GM19035 (cell line): Measurements from ENCODE around the gene CXCR3.
"Not testable (repeated sequence)": the region's sequence is repeated elsewhere in the genome, so short reads cannot be mapped to it uniquely, and the experiment has no call there.

ENCODE experiments used
- ATAC-seq: cut with Tn5 transposase; IDR thresholded peaks from one replicate; pipeline ENCODE4 v1.9.1; 2021; ENCODE audit not compliant: unreplicated experiment

The CXCR3 gene

DNA sequence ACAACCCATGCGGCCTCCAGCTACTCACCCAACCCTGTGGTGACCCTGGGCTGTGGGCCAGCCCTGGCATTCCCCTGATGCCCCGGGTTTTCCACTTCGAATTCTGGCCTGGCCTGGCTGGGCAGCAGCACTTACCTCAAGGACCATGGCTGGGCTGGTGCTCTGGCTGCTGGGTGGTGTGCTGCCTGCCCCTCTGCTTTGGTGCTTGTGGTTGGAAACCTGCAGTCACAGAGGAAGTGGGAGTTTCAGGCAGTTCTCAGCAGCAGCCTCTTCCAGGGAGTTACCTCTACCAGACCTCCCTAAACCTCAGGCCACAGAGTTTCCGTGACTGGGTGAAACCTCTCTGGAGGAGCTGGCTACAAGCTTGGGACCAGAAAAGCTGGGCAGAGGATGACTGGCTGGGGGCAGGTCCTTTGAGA is at the start of gene CXCR3:
Gene CXCR3, minus strand, starts transcription at position 209 of the 419 bp plus-strand sequence. Its CDS starts 62 bp downstream, at position 147.
- ATAC-seq: peak; percentile 40

- ATAC-seq: no peak
Observed at GRCh38 chrX:71667328-71668247, 49.3 kb upstream of the CXCR3 start, which contains the start of gene LOC101059915. LOC101059915 (plus strand) TSS chrX:71667546.

DNA sequence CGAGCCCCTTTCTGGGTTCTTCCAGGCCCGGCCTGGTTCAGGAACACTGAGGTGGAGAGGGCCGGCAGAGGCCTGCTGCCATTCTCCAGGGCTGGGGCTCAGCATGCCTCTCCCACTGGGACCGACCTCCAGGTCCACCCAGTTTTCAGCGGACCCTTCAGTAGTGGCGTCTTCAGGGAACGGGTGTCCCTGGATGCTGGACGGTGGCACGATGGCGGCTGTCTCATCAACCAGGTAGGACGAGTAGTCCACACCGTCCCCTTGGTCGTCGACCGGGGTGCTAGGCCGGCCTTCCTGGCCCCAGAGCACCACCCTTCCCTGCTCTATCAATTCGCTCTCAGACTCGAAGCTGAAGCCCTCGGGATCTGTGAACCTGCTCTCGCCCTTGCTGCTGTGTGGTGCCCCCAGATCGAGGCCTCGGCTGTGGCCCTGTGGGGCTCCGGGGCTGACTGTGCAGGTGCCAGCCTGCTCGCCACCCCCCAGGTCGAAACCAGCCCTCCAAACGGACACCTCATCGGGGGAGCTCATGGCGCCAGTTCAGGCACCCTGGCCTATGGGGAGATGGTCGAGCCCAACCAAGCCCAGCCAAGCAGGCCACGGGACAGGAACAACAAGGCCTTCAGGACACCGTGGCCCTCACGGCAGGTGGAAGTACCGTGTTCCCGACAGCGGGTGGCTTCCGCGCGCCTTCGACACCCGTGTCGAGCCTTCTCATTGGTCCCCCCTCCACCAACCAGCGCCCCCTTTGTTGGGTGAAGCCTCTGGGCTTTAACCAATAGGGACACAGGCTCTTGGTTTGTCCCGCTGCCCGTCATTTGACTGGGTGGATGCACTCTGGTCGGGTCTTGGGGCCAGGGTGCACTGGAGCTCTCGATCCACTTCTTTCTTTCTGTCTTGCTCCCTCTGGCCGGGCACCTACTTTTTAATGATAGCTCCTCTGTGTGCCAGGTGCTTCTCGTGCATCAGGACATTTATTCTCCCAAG is 48.2 kb upstream of the CXCR3 start:
- no peak for ATAC-seq

- ATAC-seq: no peak
Observed at GRCh38 chrX:71665747-71666146, 47.4 kb upstream of the CXCR3 start.

DNA sequence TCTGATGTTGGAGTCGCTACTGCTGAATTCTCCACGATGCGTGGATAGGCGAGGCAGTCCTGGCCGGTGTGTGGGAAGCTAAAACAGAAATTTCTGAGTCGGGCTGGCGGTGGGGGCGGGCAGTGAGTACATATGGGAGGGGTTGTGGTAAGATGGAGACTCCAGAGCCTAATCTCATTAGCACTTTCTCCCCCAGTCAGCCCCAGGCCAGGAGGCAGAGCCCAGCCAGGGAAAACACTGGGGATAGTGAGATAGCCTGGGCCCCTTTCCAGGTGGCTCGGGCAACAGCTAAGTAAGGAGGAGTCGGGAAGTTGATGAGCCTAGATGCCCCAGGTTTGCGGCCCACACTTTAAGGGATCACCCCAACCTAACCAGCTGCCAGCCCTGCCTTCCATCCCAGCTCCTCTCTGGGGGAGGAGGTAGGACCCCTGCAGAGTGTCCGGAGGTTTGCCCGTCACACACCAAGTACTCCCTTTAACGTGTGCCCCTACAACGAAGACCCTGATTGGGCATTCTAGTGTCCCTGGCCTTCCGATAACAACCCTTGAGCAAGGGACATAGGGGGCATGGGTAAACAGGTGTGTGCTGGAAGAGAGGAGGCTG is 46.7 kb upstream of the CXCR3 start:
- ATAC-seq: no peak

- not testable (repeated sequence) for ATAC-seq
Observed at GRCh38 chrX:71664202-71664601, 45.9 kb upstream of the CXCR3 start.

GRCh38 chrX:71663238-71663637 is 44.9 kb upstream of the CXCR3 start:
- not testable (repeated sequence) for ATAC-seq

- ATAC-seq: not testable (repeated sequence)
Observed at GRCh38 chrX:71662654-71663053, 44.3 kb upstream of the CXCR3 start.

DNA sequence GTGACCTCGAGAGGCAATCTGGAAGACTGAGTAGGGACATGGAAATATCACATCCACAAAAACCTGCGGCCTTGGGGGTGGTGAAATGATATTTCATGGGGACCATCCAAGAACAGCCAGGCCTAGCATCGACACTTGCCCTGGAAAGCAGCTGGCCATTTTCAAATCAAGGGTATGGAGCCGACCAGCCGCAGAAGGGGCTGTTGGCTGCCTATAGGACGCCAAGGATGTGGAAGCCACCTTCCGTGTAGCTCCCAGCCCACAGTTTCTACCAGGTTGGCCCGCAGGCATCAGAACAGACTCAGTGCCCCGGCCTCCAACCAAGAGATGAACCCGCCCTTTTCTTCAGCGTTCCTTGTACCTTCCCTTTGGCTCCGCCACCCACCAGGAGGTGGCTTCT is 43.6 kb upstream of the CXCR3 start:
- no peak for ATAC-seq

DNA sequence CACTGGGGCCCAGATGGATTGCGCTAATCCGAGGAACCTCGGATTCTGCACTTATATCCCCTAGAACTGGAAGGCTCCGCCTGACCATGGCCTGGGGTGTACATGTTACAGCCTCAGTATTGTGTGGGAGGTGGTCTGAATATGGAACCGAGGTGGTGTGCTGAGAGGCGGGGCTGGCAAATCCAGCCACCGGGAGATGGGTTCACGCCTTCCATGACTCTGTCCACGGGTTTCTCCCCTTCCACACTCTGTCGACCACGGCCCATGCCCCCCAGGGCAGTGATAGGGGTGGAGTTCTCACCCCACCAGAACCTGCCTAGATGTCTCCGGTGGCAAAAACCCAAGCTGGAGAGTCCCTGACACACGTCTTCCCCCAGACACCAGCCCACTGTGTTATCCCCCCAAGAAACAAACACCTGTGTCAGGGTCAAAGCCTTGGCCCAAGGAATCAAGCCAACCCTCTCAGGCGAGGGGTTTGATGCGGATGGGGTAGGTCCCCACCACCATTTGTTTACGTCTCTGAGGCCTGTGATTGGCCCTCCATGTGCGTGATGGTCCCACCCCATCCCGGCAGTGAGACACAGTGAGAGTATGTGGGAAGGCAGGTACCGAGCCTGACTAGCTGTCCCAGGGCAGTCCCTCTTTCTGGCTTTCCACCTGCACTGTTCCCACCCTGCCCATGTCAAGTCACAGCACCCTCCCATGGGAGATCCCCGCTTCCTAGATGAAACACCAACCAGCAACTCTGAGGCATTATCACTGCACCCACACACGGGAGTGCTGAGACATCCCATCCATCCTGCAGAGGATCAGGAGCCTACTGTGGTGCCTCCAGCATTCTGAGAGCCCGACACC is 42.5 kb upstream of the CXCR3 start:
- no peak for ATAC-seq

DNA sequence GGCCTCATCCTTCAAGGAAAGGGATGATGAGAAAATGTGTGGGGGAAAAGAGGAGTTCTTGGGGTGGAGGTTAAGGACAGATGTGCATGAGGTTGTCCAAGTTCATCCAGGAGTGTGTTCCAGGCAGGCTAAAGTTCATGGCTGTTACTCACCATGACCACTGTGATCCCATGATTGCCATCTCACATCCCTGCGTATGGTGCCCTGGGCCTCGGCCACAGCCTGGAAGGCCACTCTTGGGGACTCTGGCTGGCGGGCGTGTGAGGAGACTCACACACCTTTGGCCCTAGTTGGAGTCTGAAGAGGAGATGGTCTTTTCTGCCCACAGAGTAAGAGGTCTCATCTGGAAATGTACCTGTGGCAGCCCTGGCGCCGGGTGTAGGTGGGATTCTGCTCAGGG is 41.6 kb upstream of the CXCR3 start:
- ATAC-seq: no peak

DNA sequence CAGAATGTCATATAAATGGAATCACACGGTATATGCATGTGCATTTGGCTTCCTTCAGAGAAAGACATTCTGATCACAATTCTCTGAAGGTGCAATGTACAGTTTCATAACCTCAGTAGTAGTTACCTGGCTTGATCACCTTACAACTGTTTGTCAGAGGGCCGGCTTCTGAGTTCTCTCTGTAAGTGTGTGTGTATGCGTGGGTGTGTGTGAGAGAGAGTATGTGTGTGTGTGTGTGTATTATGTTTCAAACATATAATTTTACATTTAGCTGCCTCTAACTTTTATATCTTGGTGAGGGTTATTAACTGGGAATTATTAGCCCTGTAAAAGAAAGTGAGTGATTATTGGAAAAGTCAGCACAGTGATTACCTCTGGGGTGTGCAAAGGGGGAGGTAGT is 41.0 kb upstream of the CXCR3 start:
- ATAC-seq: no peak

- no peak for ATAC-seq
Observed at GRCh38 chrX:71657267-71657666, 39.0 kb upstream of the CXCR3 start.

- ATAC-seq: no peak
Observed at GRCh38 chrX:71653344-71653743, 35.0 kb upstream of the CXCR3 start.

DNA sequence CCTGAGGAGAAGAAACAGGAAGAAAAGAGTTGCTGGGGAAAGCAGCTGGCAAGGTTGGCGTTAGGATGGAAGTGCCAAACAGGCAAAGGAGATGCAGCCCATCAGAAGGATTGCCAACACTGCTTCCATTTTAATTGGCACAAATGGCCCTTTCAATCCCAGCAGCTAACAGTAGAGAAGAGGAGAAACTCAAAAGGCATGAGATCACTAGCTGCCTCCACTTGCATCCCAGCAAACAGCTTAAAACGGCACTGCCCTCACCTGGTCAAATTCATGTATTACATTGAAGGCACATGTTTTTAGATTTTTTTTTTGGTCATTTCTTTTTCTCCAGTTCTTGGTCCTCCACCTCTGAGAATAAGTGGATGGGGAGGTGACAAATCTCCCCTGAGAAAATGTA is 34.1 kb upstream of the CXCR3 start:
- no peak for ATAC-seq

DNA sequence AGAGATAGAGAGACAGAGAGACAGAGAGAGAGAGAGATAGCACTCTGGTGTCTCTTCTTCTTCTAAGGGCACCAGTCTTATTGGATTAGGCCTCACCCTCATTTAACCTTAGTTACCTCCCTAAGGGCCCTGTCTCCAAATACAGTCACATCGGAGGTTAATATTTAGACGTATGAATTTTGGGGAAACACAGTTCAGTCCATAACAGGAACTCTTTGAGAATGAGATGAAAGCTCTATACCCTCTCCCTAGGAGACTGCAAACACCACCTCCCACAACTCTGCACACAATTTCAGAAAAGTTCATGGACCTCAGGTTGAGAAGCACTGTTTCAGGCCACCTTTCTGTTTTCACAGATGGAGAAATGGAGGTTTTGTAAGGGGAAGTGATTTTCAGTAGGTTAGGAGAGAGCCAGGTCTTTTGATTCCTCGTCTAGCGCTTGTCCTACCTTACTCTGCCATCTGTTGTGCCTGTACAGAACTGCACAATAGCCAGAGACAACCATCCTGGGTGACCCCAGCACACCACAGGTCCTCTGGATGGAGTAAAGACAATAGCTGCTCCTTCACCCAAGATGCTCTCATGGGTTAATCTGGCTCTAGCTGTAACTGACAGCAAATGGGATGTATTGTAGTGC is 32.1 kb upstream of the CXCR3 start:
- ATAC-seq: peak; percentile 73

- ATAC-seq: not testable (repeated sequence)
Observed at GRCh38 chrX:71644406-71644805, 26.1 kb upstream of the CXCR3 start.

GRCh38 chrX:71640002-71640401 is 21.7 kb upstream of the CXCR3 start:
- no peak for ATAC-seq

DNA sequence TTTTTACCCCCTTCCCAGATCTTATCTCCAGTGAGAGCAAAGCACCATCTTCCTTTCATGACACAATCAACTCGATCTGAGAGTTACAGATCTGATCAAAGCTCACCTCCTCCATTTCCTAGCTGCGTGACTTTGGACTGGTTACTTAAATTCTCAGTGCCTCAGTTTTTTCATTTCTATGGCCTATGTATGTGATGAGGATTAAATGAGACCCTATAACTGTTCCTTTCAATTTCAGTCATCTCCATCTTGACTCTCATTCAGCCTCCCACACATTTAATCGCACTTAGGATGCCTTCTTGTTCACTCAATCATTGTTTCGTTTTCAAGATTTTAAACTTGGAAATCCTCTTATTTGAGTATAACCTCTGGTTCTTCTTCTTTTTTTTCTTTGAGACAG is 20.1 kb upstream of the CXCR3 start:
- ATAC-seq: no peak

- ATAC-seq: peak; percentile 59
Observed at GRCh38 chrX:71637848-71638247, 19.5 kb upstream of the CXCR3 start.
